ENCODE results near the gene C19orf12.
A peak's percentile ranks its signal among the peaks of the same experiment; 100 is the strongest.

Gene C19orf12

GRCh38 chr19:29667387-29667783, 47.7 kb downstream of the C19orf12 start:
- Histone ChIP-seq H3K9ac (ENCODE audit: insufficient read length) (no peak overlapping the region), H3K4me3 (no peak overlapping the region), H3K36me3 (ENCODE audit: insufficient read depth, low read length) (no peaks in the 10 kb centered on the region), H3K9me3 (ENCODE audit: low read depth, low read length) (no peaks in the 10 kb centered on the region), H3K27ac (no peak overlapping the region)
- DNase-seq (ENCODE audit: low read depth, low spot score) = no peak
- TF ChIP-seq FOXP2 (optimal IDR thresholded peaks at IDR 0.05; ENCODE audit: control extremely low read depth, extremely low read length, insufficient read depth) = no peak
- no peak for TF ChIP-seq EZH2 (IDR thresholded peaks at IDR 0.05)
- TF ChIP-seq POLR2AphosphoS5 (IDR thresholded peaks at IDR 0.05; ENCODE audit: borderline replicate concordance, low read depth, low read length) = no peak

DNA sequence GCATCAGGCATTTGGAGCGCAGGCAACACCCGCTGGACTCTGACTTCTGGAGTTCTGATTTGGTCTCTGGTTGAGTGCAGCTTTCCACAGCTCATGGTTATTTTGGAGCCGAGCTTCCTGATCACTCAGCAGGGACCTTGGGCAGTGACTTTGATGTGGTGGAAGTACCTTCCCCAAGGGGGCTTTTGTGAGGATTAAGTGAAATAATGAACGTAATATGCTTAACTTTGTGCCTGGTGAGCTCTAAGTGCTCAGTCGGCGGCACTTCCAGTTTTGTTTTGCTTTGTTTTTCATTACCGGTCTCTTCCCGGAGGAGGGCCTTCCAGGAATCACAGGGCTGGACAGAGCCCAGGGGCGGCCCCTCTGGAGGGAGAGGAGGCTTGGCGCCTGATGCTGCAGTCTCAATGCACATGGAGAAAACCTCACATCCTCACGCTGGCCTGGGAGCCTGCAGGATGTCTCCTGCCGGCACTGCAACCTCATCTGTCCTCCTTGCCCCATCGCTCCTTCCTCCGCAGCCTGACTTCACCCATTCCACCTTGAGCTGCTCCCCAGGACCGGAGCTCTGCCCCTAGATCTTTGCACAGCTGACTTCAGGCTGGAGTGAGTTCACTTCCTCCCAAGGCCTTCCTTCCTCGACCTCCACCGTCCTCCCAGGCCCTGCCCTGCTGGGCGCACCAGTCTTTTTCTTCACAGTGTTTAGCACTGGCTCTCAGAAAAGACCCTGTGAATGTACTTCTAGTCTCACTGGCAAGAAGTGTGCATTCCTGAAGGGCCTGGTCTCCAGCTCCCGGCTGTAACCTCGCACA, 48.3 kb downstream of the C19orf12 start:
- H3K36me3 ChIP-seq (ENCODE audit: insufficient read depth, low read length) = no peaks in the 10 kb centered on the region
- H3K9ac ChIP-seq (ENCODE audit: insufficient read length) = no peak overlapping the region
- peak overlapping the region; percentile 33; the same call in 1 of the 2 replicates for H3K4me3 ChIP-seq
- DNase-seq (ENCODE audit: low read depth, low spot score) = no peak
- no peak overlapping the region for H3K27ac ChIP-seq
- TF ChIP-seq POLR2AphosphoS5 (IDR thresholded peaks at IDR 0.05; ENCODE audit: borderline replicate concordance, low read depth, low read length) = no peak
- no peak for TF ChIP-seq FOXP2 (optimal IDR thresholded peaks at IDR 0.05; ENCODE audit: control extremely low read depth, extremely low read length, insufficient read depth)
- no peak for TF ChIP-seq EZH2 (IDR thresholded peaks at IDR 0.05)
- H3K9me3 ChIP-seq (ENCODE audit: low read depth, low read length) = no peaks in the 10 kb centered on the region

DNA sequence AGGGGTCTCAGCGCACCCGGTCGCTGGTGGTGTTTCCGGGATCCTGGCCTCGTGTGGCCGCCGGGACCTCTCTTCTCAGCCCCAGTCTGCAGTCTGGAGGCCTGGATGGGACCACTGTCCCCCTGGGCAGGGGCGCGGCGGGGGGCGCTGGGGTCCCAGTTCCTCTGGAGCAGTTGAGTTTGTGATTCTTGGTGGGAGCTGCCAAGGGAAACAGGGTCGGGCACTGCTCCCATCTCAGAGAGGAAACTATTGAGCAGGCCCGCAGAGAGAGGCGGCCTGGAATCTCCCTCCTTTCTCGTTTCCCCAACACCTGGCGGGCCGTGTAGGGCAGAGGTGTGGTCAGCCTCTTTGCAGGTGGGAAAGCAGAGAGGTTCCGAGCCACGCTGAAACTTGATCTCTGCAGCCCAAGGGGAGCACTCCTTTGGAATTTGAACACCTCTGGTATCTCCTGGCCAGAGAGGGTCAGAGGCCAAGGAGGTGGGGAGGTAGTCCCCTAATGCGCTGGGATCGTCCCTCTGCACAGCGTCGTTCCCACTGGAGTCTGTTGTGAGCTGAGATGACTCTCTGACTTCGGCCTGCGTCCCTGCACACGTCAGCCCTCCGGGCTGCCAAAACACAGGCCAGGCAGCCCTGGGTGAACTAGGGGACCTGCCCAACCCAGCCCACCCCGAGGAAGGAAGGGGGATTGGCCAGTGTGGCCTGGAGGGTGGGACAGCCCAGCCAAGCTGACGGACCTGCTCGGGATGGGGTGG, 49.1 kb downstream of the C19orf12 start:
- Histone ChIP-seq H3K27ac (no peak overlapping the region), H3K36me3 (ENCODE audit: insufficient read depth, low read length) (no peaks in the 10 kb centered on the region), H3K4me3 (peak overlapping the region; percentile 76), H3K9me3 (ENCODE audit: low read depth, low read length) (no peaks in the 10 kb centered on the region), H3K9ac (ENCODE audit: insufficient read length) (no peak overlapping the region)
- DNase-seq (ENCODE audit: low read depth, low spot score) = no peak
- TF ChIP-seq POLR2AphosphoS5 (IDR thresholded peaks at IDR 0.05; ENCODE audit: borderline replicate concordance, low read depth, low read length) = no peak
- no peak for TF ChIP-seq EZH2 (IDR thresholded peaks at IDR 0.05)
- no peak for TF ChIP-seq FOXP2 (optimal IDR thresholded peaks at IDR 0.05; ENCODE audit: control extremely low read depth, extremely low read length, insufficient read depth)

- no peak for DNase-seq (ENCODE audit: low read depth, low spot score)
- Histone ChIP-seq H3K36me3 (ENCODE audit: insufficient read depth, low read length) (no peaks in the 10 kb centered on the region), H3K9me3 (ENCODE audit: low read depth, low read length) (no peaks in the 10 kb centered on the region), H3K4me3 (peak within 1 kb of the TSS; percentile 76), H3K27ac (no peak within 1 kb of the TSS), H3K9ac (ENCODE audit: insufficient read length) (no peak within 1 kb of the TSS)
- TF ChIP-seq EZH2 (IDR thresholded peaks at IDR 0.05) = no peak
- no peak for TF ChIP-seq FOXP2 (optimal IDR thresholded peaks at IDR 0.05; ENCODE audit: control extremely low read depth, extremely low read length, insufficient read depth)
- no peak for TF ChIP-seq POLR2AphosphoS5 (IDR thresholded peaks at IDR 0.05; ENCODE audit: borderline replicate concordance, low read depth, low read length)
Measured at GRCh38 chr19:29665215-29665825, 49.7 kb downstream of the C19orf12 start, which contains the start of gene PLEKHF1. Gene PLEKHF1 (plus strand): TSS chr19:29665461. CDS start chr19:29673840, 8,379 bp downstream.

DNA sequence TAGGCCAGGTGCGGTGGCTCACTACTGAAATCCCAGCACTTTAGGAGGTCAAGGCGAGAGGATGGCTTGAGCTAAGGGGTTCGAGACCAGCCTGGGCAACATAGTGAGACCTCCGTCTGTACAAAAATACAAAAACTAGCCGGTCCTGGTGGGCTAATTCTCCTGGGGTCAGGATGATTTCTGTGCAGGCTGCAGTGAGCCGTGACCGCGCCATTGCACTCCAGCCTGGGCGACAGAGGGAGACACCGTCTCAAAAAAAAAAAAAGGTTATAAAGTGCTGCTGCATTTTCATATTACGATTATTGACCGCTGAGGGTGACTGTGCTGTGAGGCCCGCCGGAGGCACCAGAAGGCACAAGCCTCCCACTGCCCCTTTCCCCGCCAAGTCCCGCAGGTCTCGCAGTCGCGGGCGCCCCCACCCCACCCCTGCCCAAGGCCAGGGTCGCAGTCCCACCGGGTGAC, 50.3 kb downstream of the C19orf12 start:
- TF ChIP-seq POLR2AphosphoS5 (IDR thresholded peaks at IDR 0.05; ENCODE audit: borderline replicate concordance, low read depth, low read length) (no peak), EZH2 (IDR thresholded peaks at IDR 0.05) (no peak), FOXP2 (optimal IDR thresholded peaks at IDR 0.05; ENCODE audit: control extremely low read depth, extremely low read length, insufficient read depth) (no peak)
- no peak overlapping the region for H3K9ac ChIP-seq (ENCODE audit: insufficient read length)
- no peak overlapping the region for H3K27ac ChIP-seq
- no peaks in the 10 kb centered on the region for H3K36me3 ChIP-seq (ENCODE audit: insufficient read depth, low read length)
- H3K4me3 ChIP-seq = peak overlapping the region; percentile 76
- no peaks in the 10 kb centered on the region for H3K9me3 ChIP-seq (ENCODE audit: low read depth, low read length)
- no peak for DNase-seq (ENCODE audit: low read depth, low spot score)

- Histone ChIP-seq H3K36me3 (ENCODE audit: insufficient read depth, low read length) (no peaks in the 10 kb centered on the region), H3K4me3 (no peak overlapping the region), H3K27ac (no peak overlapping the region), H3K9me3 (ENCODE audit: low read depth, low read length) (no peaks in the 10 kb centered on the region), H3K9ac (ENCODE audit: insufficient read length) (no peak overlapping the region)
- TF ChIP-seq EZH2 (IDR thresholded peaks at IDR 0.05) = no peak
- TF ChIP-seq FOXP2 (optimal IDR thresholded peaks at IDR 0.05; ENCODE audit: control extremely low read depth, extremely low read length, insufficient read depth) = no peak
- no peak for TF ChIP-seq POLR2AphosphoS5 (IDR thresholded peaks at IDR 0.05; ENCODE audit: borderline replicate concordance, low read depth, low read length)
- DNase-seq (ENCODE audit: low read depth, low spot score) = no peak
Measured at GRCh38 chr19:29663861-29664752, 51.0 kb downstream of the C19orf12 start.

DNA sequence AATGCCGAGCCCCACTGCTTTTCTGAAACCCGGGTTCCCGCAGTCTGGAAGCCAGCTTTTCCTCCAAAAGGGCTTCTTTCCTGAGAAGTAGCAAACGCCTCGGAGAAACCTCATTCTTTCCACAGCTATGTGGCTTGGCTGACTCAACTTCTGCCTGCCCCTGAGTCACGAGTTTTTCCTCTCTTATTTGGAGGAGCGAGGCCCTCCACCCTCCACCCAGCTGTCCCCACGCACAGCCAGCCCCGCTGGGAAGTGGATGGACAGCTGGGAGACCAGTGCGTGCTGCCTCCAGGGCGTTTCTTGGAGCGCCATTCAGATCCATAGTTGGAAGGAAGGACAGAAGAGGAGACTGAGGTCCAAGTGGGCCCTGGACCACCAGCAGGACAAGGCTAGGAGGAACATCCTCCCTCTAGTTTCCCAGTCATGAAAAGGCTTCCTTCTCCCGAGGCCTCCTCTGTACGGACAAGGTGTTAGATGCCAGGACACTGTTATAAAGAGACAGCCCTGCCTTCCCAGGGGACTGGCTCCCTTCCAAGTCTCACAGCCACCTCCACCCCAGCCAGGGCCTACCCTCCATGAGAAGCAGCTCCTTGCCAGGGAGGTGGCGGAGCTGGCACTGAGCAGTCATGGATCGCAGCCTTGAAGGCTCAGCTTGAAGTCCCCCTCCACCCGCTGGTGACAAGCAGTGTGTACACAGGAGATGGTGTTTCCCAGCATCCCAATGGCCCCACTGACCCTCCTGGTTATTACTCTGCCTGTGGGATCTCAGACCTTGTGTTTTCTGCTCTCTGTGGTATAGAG, 52.3 kb downstream of the C19orf12 start:
- Histone ChIP-seq H3K9me3 (ENCODE audit: low read depth, low read length) (no peaks in the 10 kb centered on the region), H3K4me3 (no peak overlapping the region), H3K36me3 (ENCODE audit: insufficient read depth, low read length) (no peaks in the 10 kb centered on the region), H3K27ac (no peak overlapping the region), H3K9ac (ENCODE audit: insufficient read length) (no peak overlapping the region)
- DNase-seq (ENCODE audit: low read depth, low spot score) = no peak
- TF ChIP-seq FOXP2 (optimal IDR thresholded peaks at IDR 0.05; ENCODE audit: control extremely low read depth, extremely low read length, insufficient read depth) (no peak), POLR2AphosphoS5 (IDR thresholded peaks at IDR 0.05; ENCODE audit: borderline replicate concordance, low read depth, low read length) (no peak), EZH2 (IDR thresholded peaks at IDR 0.05) (no peak)
